T47D (cell line): ENCODE results near the gene FBP1.

Experiments
- DNase-seq, 2 experiments: peaks; one replicate each; pipeline versions ENCODE4 v3.0.0 to v3.0.0-alpha.2; 2011 to 2012; ENCODE audit warnings: low read depth in 1 of 2, low spot score in 1 of 2
- JUND ChIP-seq: IDR thresholded peaks from 2 replicates; pipeline ENCODE4 v1.6.1; 2012; ENCODE audit warnings: low read depth
- in situ Hi-C: cut with HindIII; loops from 2 replicates; pipeline ENCODE4 v1.10.0; 2016; ENCODE audit warnings: low sequenced_read_pairs, low pct_unique_long_range_greater_than_20kb

The FBP1 gene

DNA sequence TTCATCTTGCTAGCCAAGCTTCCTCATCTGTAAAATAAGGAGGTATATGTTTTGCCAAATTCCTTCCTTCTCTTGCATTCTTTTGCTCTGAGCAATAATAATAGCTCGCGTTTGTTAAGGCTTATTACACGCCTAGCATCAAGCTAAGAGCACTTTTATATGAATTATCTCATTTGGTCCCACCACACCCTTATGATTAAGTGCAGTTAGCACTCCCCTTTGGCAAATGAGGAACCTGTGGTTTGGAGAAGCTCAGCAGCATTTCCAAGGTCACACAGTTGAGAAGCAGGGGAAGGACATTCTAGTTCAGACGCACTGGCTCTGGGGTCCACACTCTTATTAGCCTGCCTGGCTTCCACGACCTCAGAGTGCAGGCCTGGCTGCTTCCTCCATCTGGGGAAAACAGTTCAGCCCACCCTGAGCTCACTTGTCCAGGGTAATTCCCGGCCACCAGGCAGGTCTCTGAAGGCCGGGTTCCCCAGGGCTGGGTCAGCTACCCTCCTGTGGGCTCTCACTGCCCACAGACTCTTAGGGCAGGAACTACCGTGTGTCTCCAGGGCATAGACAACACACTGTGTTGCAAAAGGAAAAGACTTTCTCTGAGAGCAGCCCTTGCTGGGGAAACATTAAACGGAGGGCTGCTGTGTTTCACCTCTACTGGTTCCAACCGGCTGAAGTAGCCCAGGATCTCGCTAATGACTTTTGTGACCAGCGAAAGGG lies 9.9 kb upstream of the FBP1 start:
- TF ChIP-seq JUND = no peak
- in situ Hi-C loops = no loop called here
- DNase-seq = no peak

DNA sequence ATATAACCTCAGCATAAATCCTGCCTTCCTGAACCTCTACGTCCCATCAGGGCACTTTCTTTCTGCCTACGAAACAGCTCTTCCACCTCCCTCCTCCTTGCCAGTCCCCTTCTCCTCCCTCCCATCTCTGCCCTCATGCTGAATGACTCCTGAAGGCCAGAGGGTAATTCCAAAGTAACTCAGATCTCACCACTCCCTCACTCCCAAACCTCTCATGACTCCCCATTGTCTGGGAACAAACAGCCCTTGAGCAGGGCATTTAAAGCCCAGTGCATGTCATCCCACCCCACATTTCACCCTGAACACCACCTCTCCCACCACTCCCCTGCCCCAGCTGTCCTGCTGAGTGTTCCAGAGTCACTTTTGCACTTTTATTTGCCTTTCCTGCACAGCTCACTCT lies 8.9 kb upstream of the FBP1 start:
- in situ Hi-C loops = no loop called here
- DNase-seq = no peak
- no peak for TF ChIP-seq JUND

DNA sequence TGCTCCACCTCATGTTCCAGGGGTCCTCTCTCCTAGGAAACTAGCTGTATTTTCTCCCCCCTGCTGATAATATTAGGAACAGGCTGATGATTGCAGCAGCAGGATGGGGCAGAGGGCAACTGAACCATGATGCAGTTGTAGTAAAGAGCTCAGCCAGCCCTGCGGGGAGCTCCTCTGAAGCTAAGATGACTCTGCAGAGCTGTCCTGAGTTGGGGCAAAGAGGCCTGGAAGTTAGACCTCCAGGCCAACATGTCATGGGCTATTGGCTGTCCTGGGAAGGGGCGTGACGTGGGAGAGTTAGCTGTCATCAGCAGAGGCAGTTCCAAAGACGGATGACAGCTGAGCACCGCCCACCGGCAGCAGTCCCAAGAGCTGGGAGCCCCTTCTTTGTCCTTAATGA lies 6.6 kb upstream of the FBP1 start:
- in situ Hi-C loops = no loop called here
- no peak for DNase-seq
- no peak for TF ChIP-seq JUND

DNA sequence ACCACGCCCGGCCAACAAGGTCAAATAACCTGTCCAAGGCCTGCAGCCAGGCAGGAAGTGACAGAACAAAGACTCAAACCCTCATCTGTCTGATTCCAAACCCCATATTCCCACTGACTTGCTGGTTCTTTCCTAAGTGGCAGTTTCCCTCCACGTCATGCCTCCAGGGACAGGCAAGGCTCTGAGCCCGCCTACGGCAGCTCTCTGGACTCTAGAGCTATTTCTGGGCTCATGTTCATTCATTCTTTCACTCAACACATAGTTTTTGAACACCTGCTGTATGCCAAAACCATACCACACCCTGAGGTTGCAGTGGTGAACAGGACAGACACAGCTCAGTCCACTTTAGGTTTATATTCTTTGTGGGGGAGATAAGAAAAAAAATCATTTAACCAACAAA lies 5.2 kb upstream of the FBP1 start:
- in situ Hi-C loops = no loop called here
- TF ChIP-seq JUND = no peak
- no peak for DNase-seq

DNA sequence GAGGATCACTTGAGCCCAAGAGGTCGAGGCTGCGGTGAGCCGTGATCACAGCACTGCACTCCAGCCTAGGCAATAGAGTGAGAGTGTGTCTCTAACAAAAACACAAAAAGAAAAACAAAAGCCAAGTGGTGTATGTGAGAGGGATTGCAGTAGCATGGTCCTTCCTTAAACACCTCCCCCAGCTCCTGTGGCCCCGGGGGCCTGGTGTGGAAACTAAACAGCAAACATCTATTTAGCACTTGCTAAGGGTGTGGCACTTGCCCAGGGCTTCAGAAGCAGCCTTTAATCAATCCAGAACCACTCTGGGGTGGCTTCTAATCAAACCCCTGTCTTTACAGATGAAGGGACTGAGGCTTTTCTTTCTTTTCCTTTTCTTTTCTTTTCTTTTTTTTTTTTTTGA lies 4.4 kb upstream of the FBP1 start:
- no peak for TF ChIP-seq JUND
- DNase-seq = no peak
- in situ Hi-C loops = no loop called here

DNA sequence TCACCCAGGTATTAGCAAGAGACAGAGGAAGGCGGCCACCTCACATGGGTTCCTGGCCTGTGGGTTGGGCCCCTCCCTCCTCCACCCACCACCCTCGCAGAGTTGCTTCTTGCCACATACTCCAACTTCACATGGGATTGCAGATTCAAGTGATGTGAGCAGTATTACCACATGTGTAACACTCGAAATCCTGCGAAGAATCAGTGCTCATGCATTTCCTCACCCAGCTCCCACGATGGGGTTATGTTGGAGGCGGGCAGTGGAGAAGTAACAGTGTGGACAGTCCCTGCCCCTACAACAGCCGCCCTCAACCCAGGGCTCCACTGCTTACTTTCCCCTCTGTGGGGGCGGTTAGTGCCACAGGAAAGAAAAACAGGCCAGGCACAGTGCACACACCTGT lies 3.9 kb upstream of the FBP1 start:
- in situ Hi-C loops = no loop called here
- DNase-seq = no peak
- TF ChIP-seq JUND = no peak

DNA sequence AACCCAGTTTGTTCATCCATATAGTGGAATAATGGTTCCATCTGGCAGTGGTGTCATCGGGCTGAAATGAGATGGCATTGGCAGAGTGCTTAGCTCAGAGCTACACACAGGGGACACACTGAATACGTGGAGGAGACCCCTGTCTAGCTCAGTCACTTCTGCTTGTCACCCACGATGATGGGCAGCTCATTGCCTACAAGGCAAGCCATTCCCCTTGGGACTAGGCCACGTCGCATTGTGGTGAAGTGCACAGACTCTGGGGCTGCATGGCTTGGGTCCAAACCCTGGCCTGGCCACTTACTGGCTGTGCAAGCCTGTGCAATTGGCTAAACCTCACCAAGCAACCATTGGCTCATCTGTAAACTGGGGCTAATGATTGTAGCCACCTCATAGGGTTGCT lies 3.2 kb upstream of the FBP1 start:
- no peak for DNase-seq
- in situ Hi-C loops = no loop called here
- TF ChIP-seq JUND = no peak

DNA sequence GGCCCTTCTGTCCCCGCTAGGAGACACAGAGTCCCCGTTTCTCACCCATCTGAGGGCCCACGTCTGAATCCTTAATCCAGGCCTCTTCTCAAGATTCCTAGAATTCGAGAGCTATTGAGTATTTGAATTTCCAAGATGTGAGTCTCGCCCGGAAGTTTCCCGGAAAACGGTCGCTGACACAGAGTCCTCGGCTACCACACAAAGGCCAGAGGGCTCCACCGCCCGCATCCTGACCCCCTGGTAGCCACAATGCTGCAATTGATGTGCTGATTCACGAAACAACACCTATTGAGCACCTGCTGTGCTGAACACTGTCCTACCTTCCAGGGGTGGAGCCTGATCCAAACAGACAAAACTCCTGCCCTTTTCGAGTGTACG lies 670 bp upstream of the FBP1 start:
- DNase-seq = no peak
- TF ChIP-seq JUND = no peak
- in situ Hi-C loops = no loop called here

DNA sequence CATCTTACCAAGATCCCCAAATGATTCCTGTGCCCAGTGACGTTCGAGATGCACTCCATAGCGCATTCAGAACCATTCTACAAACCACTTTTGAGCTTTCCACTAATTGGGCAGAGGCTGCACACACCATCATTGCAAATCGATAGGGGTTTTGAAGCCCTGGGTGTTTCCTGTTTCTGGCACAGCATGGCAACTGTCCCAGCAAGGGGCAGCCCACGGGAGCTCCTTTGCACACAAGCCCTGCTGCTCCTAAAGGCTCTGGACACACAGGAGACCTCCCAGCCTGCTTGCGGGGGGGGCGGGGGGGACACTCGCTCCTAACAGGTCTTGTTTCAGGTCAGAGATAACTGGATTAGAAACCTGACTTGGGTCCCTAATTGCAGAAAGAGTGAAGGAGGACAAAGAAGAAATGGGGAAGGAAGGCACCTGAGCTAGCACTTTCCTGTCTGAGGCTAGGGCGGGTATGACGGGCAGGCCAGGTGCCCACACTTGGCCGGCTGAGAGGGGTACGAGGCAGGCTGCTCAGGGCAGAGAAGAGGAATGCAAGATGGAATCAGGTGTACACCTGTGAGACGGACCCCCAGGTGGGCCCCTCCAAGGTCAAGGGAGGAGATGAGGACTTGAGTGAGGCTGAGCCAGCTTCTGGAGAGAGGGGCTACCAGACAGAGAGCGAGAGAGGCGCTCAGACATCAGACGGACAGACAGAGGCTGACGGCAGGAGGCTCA lies 820 bp downstream of the FBP1 start:
- no peak for DNase-seq
- TF ChIP-seq JUND = no peak
- in situ Hi-C loops = no loop called here

DNA sequence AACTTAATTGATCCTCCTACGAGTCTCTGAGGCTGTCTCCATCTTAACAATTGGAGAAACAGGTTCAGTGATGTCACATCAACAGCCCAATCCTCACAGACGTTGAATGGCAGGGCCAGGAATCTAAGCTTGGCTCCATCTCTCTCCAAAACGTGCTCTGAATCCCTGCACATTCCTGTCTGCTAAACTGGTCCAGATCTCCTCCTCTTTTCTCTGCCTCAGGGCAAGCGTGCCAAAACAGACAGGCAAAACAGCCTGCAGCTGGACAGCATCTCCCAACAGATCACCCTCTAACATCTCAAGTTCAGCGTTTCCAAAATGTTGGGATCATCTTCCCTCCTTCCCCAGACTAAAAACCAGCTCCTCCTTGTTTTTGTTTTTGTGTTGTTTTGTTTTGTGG lies 6.6 kb downstream of the FBP1 start:
- TF ChIP-seq JUND = no peak
- peak in 1 of 2 experiments; percentile 69 for DNase-seq
- in situ Hi-C loops = no loop called here

DNA sequence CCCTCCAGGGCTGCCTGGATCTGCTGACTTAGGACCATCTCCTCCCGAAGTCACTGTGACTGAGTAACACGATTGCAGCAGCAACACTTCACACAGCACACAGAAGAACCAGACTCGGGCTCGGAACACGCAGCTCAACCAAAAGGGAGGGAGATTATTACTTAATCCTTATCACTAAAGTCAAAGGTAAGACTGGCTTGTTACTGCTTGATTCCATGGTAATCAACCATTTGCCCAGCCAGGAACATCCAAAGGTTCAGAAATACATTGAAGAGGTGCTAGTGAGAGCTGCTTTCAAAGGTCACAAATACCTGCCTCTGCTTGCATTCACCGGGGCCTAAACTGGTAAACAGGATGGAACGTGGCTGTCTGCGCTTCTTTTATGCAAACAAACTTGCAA lies 7.7 kb downstream of the FBP1 start:
- DNase-seq = no peak
- in situ Hi-C loops = no loop called here
- TF ChIP-seq JUND = no peak

DNA sequence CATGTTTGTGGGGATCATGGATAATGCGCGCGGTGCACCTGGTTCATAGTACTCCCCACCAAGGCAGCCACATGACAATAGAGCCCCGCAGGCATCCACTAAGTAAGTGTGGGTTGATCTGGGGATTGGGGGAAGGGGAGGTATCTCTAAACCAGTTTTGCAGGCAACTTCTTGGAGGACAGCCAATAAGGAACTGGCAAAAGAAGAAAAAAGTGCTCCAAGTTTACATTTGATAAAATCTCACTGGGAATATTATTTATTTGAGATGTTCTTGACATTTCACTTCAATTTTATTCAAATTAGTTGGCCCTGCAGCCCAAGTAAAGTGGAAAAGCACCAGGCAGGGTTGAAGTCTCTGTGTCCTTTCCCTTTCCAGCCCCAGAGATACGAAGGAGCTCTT lies 8.5 kb downstream of the FBP1 start:
- TF ChIP-seq JUND = peak; percentile 74
- in situ Hi-C loops = no loop called here
- DNase-seq = peak; percentile 31 to 96

DNA sequence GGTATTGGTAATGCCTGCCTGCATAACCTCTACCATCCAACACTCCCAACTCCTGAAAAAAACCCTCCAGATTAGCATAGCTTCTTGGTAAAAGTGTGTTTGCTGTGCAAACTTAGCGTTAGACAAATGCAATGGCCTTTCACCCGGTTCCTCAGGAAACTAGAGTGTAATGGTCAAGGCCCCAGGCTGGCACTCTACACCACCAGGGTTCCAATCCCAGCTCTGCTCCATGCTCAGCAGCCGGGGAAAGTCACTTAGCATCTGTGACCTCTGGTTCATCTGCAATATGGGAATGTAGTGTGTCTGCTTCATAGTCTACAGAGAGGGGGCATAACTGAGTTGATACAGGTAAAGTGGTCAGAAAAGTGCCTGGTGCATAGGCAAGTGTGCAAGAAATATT lies 9.0 kb downstream of the FBP1 start:
- DNase-seq = peak in 1 of 2 experiments; percentile 61
- in situ Hi-C loops = no loop called here
- TF ChIP-seq JUND = no peak

DNA sequence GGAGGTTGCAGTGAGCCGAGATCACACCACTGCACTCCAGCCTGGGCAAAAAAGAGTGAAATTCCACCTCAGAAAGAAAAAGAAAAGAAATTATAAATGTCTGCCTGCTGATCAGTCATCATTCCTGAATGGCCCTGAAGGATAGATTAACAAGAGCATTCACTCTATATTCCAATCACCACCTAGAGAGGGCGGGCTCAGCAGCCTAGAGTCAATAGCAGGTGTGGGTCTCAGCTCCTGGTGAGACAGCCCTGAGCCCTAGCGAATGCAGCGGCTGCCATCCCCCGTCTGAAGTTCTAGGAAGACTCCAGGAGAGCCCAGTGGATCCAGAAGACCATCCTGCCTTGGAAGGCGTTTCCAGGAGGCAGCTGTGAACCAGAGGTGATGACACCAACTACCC lies 12.0 kb downstream of the FBP1 start:
- no peak for DNase-seq
- in situ Hi-C loops = no loop called here
- no peak for TF ChIP-seq JUND
